DOHH2 (cell line): Measurements from ENCODE around the gene MBD5.

Source experiments
- H3F3A ChIP-seq: fragments of 200-600 bp; sonication (generic), shearing (Covaris generic); 2 replicates; pipeline ENCODE4 v1.6.0; 2016; ENCODE audit warnings: antibody characterized with exemption, mild to moderate bottlenecking; ENCODE audit not compliant: control insufficient read depth, insufficient read depth
- H3K27ac ChIP-seq: fragments of 200-600 bp; sonication (generic); 2 replicates; pipeline ENCODE4 v1.5.1; 2014; ENCODE audit warnings: low read depth, mild to moderate bottlenecking, low read length, moderate library complexity
- H3K27me3 ChIP-seq: fragments of 200-600 bp; sonication (generic); 2 replicates; pipeline ENCODE4 v1.6.1; 2014; ENCODE audit warnings: mild to moderate bottlenecking, low read length, mixed read lengths; ENCODE audit not compliant: control insufficient read depth
- H3K36me3 ChIP-seq: fragments of 200-600 bp; sonication (generic); 2 replicates; pipeline ENCODE4 v1.6.1; 2014; ENCODE audit warnings: mild to moderate bottlenecking, low read length, moderate library complexity, mixed read lengths; ENCODE audit not compliant: control insufficient read depth
- H3K4me1 ChIP-seq: fragments of 200-600 bp; sonication (generic); 2 replicates; pipeline ENCODE4 v1.6.1; 2014; ENCODE audit warnings: mild to moderate bottlenecking, low read length, mixed read lengths; ENCODE audit not compliant: control insufficient read depth
- H3K4me2 ChIP-seq: fragments of 200-600 bp; sonication (generic); 2 replicates; pipeline ENCODE4 v1.6.0; 2014; ENCODE audit warnings: mild to moderate bottlenecking, low read length, moderate library complexity
- H3K4me3 ChIP-seq: fragments of 200-600 bp; sonication (generic); 2 replicates; pipeline ENCODE4 v1.5.1; 2014; ENCODE audit warnings: mild to moderate bottlenecking, low read length, mixed read lengths
- H3K79me2 ChIP-seq: fragments of 200-600 bp; sonication (generic); 2 replicates; pipeline ENCODE4 v1.6.1; 2014; ENCODE audit warnings: mild to moderate bottlenecking, low read length, mixed read lengths; ENCODE audit not compliant: control insufficient read depth
- H3K9me2 ChIP-seq: fragments of 200-600 bp; sonication (generic); replicated peaks from 2 replicates; pipeline ENCODE4 v1.6.1; 2014; ENCODE audit warnings: mild to moderate bottlenecking, low read length, mixed read lengths; ENCODE audit not compliant: control insufficient read depth
- H3K9me3 ChIP-seq: fragments of 200-600 bp; sonication (generic); 2 replicates; pipeline ENCODE4 v1.6.1; 2014; ENCODE audit warnings: antibody characterized with exemption, low read length, mixed read lengths; ENCODE audit not compliant: control insufficient read depth, insufficient read depth
- H4K20me1 ChIP-seq: fragments of 200-600 bp; sonication (generic); 2 replicates; pipeline ENCODE4 v1.6.0; 2014; ENCODE audit warnings: low read depth, mild to moderate bottlenecking, antibody characterized with exemption, low read length, moderate library complexity; ENCODE audit not compliant: control insufficient read depth, insufficient read depth
- EZH2phosphoT487 ChIP-seq: fragments of 200-600 bp; sonication (generic); IDR thresholded peaks from 2 replicates; pipeline ENCODE4 v1.6.1; 2017; ENCODE audit warnings: borderline replicate concordance, mild to moderate bottlenecking, antibody characterized with exemption, low read length, moderate library complexity, mixed read lengths
- TF ChIP-seq, protein P1 (sequence below): fragments of 200-600 bp; sonication (generic); IDR thresholded peaks from one replicate; pipeline ENCODE4 v1.5.1; 2014; ENCODE audit warnings: antibody characterized with exemption, mild to moderate bottlenecking, low read depth, low read length; ENCODE audit not compliant: poor library complexity, severe bottlenecking

MBD5 gene

GRCh38 chr2:148065936-148066335, 45.0 kb downstream of the MBD5 start:
- Histone ChIP-seq H3K27me3 (no peaks in the 10 kb centered on the region), H3K27ac (no peak overlapping the region), H3F3A (no peaks in the 10 kb centered on the region), H4K20me1 (no peaks in the 10 kb centered on the region), H3K4me2 (no peak overlapping the region), H3K9me3 (no peaks in the 10 kb centered on the region), H3K36me3 (no peaks in the 10 kb centered on the region), H3K4me1 (no peaks in the 10 kb centered on the region), H3K9me2 (no peaks in the 10 kb centered on the region), H3K4me3 (no peak overlapping the region), H3K79me2 (no peaks in the 10 kb centered on the region)
- no peak for TF ChIP-seq EZH2phosphoT487
- TF ChIP-seq, protein P1, sequence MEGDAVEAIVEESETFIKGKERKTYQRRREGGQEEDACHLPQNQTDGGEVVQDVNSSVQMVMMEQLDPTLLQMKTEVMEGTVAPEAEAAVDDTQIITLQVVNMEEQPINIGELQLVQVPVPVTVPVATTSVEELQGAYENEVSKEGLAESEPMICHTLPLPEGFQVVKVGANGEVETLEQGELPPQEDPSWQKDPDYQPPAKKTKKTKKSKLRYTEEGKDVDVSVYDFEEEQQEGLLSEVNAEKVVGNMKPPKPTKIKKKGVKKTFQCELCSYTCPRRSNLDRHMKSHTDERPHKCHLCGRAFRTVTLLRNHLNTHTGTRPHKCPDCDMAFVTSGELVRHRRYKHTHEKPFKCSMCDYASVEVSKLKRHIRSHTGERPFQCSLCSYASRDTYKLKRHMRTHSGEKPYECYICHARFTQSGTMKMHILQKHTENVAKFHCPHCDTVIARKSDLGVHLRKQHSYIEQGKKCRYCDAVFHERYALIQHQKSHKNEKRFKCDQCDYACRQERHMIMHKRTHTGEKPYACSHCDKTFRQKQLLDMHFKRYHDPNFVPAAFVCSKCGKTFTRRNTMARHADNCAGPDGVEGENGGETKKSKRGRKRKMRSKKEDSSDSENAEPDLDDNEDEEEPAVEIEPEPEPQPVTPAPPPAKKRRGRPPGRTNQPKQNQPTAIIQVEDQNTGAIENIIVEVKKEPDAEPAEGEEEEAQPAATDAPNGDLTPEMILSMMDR, result no peak

GRCh38 chr2:148067801-148068200, 46.9 kb downstream of the MBD5 start:
- no peaks in the 10 kb centered on the region for H3K4me1 ChIP-seq
- no peaks in the 10 kb centered on the region for H4K20me1 ChIP-seq
- TF ChIP-seq EZH2phosphoT487, result no peak
- no peak overlapping the region for H3K27ac ChIP-seq
- no peaks in the 10 kb centered on the region for H3K27me3 ChIP-seq
- H3K79me2 ChIP-seq, result no peaks in the 10 kb centered on the region
- H3K4me2 ChIP-seq, result no peak overlapping the region
- no peaks in the 10 kb centered on the region for H3F3A ChIP-seq
- no peaks in the 10 kb centered on the region for H3K9me2 ChIP-seq
- no peak overlapping the region for H3K4me3 ChIP-seq
- no peaks in the 10 kb centered on the region for H3K9me3 ChIP-seq
- no peaks in the 10 kb centered on the region for H3K36me3 ChIP-seq

GRCh38 chr2:148071351-148071750, 50.5 kb downstream of the MBD5 start:
- no peaks in the 10 kb centered on the region for H3F3A ChIP-seq
- TF ChIP-seq EZH2phosphoT487, result no peak
- TF ChIP-seq, protein P1, result no peak
- H3K27me3 ChIP-seq, result no peaks in the 10 kb centered on the region
- no peak overlapping the region for H3K4me3 ChIP-seq
- H3K27ac ChIP-seq, result no peak overlapping the region
- H3K36me3 ChIP-seq, result no peaks in the 10 kb centered on the region
- no peaks in the 10 kb centered on the region for H3K79me2 ChIP-seq
- H3K9me2 ChIP-seq, result no peaks in the 10 kb centered on the region
- H4K20me1 ChIP-seq, result no peaks in the 10 kb centered on the region
- H3K4me1 ChIP-seq, result no peaks in the 10 kb centered on the region
- H3K9me3 ChIP-seq, result no peaks in the 10 kb centered on the region
- no peak overlapping the region for H3K4me2 ChIP-seq

DNA sequence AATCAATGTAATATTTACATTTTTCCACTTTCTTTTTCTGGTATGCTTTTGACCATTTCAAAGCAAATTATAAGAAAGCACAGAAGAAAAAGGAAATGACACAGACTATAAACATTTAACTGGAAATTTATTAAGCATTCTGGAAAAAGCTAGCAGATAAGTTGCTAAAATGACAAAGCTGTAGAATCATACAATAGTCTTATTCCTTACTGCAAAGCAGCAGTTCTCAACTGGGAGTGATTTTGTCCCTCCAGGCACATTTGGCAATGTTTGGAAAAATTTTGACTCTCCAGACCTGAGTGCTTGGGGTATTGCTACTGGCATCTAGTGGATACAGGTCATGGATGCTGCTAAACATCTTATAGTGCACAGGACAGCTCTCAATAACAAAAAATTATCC, 75.1 kb downstream of the MBD5 start:
- H3K4me2 ChIP-seq, result no peak overlapping the region
- no peaks in the 10 kb centered on the region for H3K4me1 ChIP-seq

More for the DNA sequence above, 75.1 kb downstream of the MBD5 start:
- H3F3A ChIP-seq, result no peaks in the 10 kb centered on the region
- H3K9me3 ChIP-seq, result no peaks in the 10 kb centered on the region
- H3K27ac ChIP-seq, result no peak overlapping the region
- no peaks in the 10 kb centered on the region for H3K9me2 ChIP-seq
- H3K79me2 ChIP-seq, result no peaks in the 10 kb centered on the region
- TF ChIP-seq, protein P1, result no peak
- TF ChIP-seq EZH2phosphoT487, result no peak
- H3K27me3 ChIP-seq, result no peaks in the 10 kb centered on the region
- H4K20me1 ChIP-seq, result no peaks in the 10 kb centered on the region
- no peaks in the 10 kb centered on the region for H3K36me3 ChIP-seq
- H3K4me3 ChIP-seq, result no peak overlapping the region
